SIG-M5 treated with dmso at 0.1 percent for 504 hours (cell line): ENCODE results near the gene ZNF382.
"Not testable (repeated sequence)": the region's sequence is repeated elsewhere in the genome, so short reads cannot be mapped to it uniquely, and the experiment has no call there.

Source experiments
- DNase-seq: peaks from one replicate; lab custom pipeline; 2025; ENCODE audit not compliant: unreplicated experiment; lab: John Stamatoyannopoulos, UW

The ZNF382 gene

DNA sequence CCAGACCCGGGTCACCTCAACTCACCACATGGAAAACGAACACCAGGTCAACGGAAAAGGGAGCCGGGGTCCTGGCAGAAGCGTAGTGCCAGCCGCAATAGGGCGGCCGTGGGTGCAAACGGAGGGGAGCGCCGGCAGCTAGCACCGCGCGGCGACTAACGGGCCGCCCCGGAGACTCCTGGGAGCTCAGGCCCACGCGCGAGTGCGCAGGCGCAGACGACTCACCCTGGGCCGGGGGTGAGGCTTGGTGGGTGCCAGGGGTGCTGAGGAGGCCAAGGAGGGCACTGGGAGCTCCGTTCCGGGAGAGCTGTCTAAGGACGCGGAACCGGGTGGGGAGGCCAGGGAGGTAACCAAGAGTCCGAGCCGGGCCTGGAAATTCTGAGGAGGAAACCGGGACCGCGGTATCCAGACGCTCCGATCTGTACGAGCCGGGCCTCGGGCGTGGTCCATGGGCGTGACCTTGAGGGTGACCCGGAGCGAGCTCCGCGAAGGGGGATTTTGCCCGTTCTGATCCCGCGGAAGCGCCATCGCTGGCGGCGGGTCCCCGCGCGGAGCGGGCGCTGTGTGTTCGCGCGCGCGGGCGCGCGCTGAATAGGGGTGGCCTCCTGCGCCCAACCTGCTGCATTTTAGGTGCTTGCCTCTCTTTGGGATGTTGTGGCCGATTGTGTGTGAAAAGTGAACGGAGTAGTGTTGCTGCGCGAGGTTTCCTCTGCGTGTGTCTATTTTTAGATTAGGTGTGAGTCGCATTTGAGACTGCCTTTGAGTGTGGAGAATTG is at the start of gene ZNF382:
Gene ZNF382 (plus strand): TSS at position 213 of the 776 bp plus-strand sequence. CDS start 4,602 bp downstream, outside the sequence.
- no peak for DNase-seq

- no peak for DNase-seq
Observed at GRCh38 chr19:36564391-36564790, 40.7 kb upstream of the ZNF382 start.

DNA sequence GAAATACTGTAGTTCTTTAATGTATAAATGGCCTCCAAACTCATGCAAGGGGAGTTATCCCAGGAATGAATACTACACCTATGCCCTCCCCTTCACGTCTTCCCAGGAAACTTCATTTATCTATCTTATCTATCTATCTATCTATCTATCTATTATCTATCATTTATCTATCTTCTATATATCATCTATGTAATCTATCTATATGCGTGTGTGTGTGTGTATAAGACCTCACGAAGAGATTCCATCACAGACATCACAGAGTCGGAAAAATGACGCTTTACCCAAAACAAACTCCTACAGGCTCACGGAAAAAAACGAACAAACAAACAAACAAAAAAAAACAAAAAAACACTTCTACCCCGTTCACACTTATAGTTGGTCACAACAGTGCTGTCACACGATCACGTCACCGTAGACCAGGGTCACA is 32.5 kb upstream of the ZNF382 start:
- no peak for DNase-seq

DNA sequence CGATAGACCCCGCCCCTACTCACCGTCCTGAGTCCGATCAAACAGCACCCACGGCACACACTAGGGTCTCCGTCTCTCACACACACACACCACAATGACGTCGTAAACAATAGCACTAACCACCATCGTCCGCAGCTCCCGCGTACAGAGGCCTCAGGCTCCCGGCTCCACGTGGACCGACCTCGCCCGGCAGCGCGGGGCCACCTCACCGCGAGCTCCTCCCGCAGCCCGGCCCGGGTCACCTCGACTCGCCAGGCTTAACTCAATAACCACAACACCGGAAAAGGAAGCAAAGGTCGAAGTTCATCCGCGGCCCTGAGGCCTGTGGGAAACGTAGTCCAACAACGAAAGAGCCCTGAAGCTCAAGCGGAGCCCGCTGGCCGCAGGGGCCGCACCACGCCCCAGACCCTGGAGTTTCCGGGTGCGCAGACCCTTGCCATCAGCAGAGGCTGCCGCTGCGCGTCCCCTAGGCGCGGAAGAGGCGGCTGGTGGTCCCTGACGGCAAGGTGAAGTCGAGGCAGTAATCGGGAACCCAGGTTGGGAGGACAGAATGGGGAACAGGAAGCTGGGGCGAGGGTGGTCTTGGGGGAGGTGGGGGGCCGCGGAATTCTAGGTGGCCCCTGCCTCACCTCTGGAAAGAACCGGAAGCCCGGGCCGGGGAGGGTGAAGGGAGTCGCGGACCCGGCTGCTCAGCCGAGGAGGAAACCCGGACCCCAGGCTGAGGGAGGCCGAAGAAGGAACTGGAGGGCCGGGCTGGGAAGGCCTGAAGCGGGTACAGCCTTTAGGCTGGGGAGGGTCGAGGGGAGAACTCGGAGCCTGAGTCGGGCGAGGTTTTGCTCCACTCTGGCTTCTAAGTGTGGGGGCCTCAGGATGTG is 31.9 kb upstream of the ZNF382 start, which contains the start of gene ZNF529:
Gene ZNF529 (minus strand): TSS at position 273 of the 875 bp plus-strand sequence. CDS start 946 bp downstream, outside the sequence.
- peak; percentile 88 for DNase-seq

- DNase-seq = no peak
Observed at GRCh38 chr19:36573895-36574720, 31.0 kb upstream of the ZNF382 start.

- no peak for DNase-seq
Observed at GRCh38 chr19:36574741-36575140, 30.4 kb upstream of the ZNF382 start.

- no peak for DNase-seq
Observed at GRCh38 chr19:36577271-36577996, 27.7 kb upstream of the ZNF382 start.

GRCh38 chr19:36579255-36579654 is 25.9 kb upstream of the ZNF382 start:
- no peak for DNase-seq

DNA sequence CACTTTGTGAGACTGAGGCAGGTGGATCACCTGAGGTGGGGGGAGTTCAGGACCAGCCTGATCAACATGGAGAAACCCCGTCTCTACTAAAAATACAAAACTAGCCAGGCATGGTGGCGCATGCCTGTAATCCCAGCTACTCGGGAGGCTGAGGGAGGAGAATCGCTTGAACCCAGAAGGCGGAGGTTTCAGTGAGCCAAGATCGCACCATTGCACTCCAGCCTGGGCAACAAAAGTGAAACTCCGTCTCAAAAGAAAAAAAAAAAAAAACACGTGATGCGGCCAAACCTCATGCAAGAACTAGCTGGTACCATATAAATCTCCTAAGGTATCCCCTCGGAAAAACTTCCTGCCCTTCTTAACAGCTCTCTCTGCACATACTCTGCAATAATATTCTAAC is 2.4 kb upstream of the ZNF382 start:
- not testable (repeated sequence) for DNase-seq

GRCh38 chr19:36604656-36605100 is 435 bp upstream of the ZNF382 start:
- DNase-seq = no peak

DNA sequence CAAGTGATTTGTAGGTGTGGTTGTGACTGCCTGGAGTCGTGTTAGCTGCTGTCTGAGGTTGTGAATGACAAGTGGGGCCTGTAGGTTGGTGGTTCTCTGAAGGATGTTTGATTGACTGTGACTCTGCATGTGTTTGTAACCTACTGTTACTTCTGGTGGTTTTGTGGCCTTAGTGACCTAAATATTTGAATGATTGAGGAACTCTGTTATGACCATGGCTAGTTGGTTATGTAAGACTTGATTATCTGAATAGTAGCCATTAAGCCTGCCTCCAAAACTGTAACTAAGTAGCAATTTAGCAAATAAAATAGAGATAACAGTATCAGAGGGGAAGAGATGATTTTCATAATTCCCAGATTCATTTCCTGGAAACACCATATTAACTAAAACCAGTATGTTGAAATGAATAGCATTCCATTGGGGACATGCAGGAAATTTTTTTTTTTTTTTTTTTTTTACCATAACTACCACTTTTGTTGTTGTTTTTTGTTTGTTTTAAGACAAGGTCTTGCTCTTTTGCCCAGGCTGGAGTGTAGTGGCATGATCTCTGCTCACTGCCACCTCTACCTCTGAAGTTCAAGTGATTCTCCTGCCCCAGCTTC is 865 bp downstream of the ZNF382 start:
- no peak for DNase-seq

DNA sequence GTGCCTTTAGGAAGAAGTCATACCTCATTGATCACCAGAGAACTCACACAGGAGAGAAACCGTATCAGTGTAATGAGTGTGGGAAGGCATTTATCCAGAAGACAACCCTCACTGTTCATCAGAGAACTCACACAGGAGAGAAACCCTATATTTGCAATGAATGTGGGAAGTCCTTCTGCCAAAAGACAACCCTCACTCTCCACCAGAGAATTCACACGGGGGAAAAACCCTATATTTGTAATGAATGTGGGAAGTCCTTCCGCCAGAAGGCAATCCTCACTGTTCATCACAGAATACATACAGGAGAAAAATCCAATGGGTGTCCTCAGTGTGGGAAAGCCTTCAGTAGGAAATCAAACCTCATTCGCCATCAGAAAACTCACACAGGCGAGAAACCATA is 21.9 kb downstream of the ZNF382 start:
- no peak for DNase-seq

GRCh38 chr19:36635342-36635741 is 30.2 kb downstream of the ZNF382 start:
- DNase-seq = no peak

- no peak for DNase-seq
Observed at GRCh38 chr19:36638862-36639510, 33.9 kb downstream of the ZNF382 start.

DNA sequence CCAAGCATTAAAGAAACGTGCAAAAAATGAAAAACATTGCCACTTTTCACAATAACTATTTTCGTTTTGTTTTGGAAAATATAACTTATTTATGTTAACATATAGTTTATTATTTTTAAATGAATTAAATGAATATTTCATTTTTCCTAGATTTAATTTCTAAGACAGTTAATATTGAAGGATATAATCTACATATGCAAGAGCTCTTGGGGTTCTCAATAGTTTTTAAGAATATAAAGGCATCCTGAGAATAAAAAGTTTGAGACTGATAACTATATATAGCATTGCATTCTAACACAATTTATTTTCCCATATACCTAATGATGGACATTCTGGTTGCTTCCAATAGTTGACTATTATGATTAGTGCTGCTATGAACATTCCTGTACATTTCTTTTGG is 41.6 kb downstream of the ZNF382 start:
- DNase-seq = no peak

- no peak for DNase-seq
Observed at GRCh38 chr19:36652958-36653357, 47.8 kb downstream of the ZNF382 start.

DNA sequence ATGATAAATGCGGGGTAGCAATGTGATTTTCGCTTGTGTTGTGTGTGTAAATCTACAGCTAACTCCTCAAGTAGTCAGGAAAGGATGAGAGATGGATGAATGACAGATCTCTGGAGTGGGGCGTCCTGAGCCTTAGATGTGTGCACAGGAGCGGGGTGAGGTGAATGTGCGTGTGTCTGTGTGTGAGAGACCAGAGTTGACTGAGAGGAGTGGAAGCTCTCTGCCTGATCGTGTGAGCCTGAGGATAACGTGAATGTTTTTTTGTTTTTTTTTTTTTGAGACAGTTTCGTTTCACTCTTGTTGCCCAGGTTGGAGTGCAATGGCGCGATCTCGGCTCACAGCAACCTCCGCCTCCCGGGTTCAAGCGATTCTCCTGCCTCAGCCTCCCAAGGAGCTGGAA is 60.7 kb downstream of the ZNF382 start:
- DNase-seq = no peak

GRCh38 chr19:36668646-36669045 is 63.5 kb downstream of the ZNF382 start:
- DNase-seq = no peak

DNA sequence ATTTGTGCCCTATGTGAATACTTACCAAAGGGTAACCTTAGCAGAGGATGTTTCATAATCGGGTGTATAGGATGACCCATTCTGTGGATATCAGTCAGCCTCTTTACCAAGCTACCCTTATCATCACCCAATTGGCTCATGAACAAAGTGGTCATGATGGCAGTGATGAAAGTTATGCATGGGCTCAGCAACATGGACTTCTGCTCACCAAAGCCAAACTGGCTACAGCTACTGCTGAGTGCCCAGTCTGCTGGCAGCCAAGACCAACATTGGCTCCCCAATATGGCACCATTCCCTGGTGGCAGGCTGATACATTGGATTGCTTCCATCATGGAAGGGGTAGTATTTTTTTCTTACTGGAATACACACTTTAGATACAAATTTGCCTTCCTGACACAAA is 67.3 kb downstream of the ZNF382 start:
- no peak for DNase-seq
